H1 (cell line): ENCODE measurements around the gene RPL3. TPM values are rescaled to one million over a fixed set of nuclear protein-coding genes. Genes with fewer than 3 reads are reported as not detected.

Experiments
- CTCF ChIA-PET: fragments of 300-600 bp; sonication (Branson Sonifier 250); formaldehyde crosslinking; loops from one replicate; lab custom pipeline; 2021; ENCODE audit not compliant: partially characterized antibody; lab: Charles Lee
- POLR2A ChIA-PET: fragments of 300-600 bp; sonication (Branson Sonifier 250); formaldehyde crosslinking; loops from one replicate; lab custom pipeline; 2021; ENCODE audit warnings: inconsistent platforms; ENCODE audit not compliant: partially characterized antibody; lab: Charles Lee
- DNase-seq, 2 experiments: peaks; one replicate each; pipeline versions ENCODE4 v3.0.0 to v3.0.0-alpha.2; 2010 to 2022; ENCODE audit warnings: low spot score in 2 of 2, low read depth in 1 of 2, mixed read lengths in 1 of 2
- FAIRE-seq: peaks from 2 replicates; lab custom pipeline; 2011; peaks lifted over from hg19 to GRCh38; lab: Jason Lieb, UNC
- H2AFZ ChIP-seq: 2 replicates; pipeline ENCODE4 v1.8.1; 2012; ENCODE audit warnings: low read length, inconsistent platforms
- H2AK5ac ChIP-seq: 2 replicates; pipeline ENCODE4 v1.6.1; 2013; ENCODE audit warnings: low read depth, low read length
- H2BK120ac ChIP-seq: replicated peaks from 2 replicates; pipeline ENCODE3; 2013; ENCODE audit warnings: low read depth, low read length, inconsistent platforms
- H2BK12ac ChIP-seq: 2 replicates; pipeline ENCODE4 v1.6.1; 2013; ENCODE audit warnings: low read depth, low read length
- H2BK15ac ChIP-seq: 2 replicates; pipeline ENCODE4 v1.6.1; 2013; ENCODE audit warnings: low read length
- H2BK20ac ChIP-seq: 2 replicates; pipeline ENCODE4 v1.6.1; 2013; ENCODE audit warnings: low read length
- H2BK5ac ChIP-seq: 2 replicates; pipeline ENCODE4 v1.6.1; 2013; ENCODE audit warnings: low read depth, low read length
- H3K14ac ChIP-seq: 2 replicates; pipeline ENCODE4 v1.6.1; 2013; ENCODE audit warnings: inconsistent platforms; ENCODE audit not compliant: insufficient read length
- H3K18ac ChIP-seq: 2 replicates; pipeline ENCODE4 v1.6.1; 2013; ENCODE audit warnings: low read length; ENCODE audit errors: extremely low read depth
- H3K23ac ChIP-seq: 2 replicates; pipeline ENCODE4 v1.6.1; 2013; ENCODE audit warnings: inconsistent platforms; ENCODE audit not compliant: insufficient read length
- H3K23me2 ChIP-seq: 2 replicates; pipeline ENCODE4 v1.6.1; 2013; ENCODE audit warnings: low read depth, low read length
- H3K27ac ChIP-seq: 2 replicates; pipeline ENCODE4 v1.6.1; 2011; ENCODE audit warnings: low read depth, low read length, inconsistent platforms
- H3K27me3 ChIP-seq, 4 experiments: replicated peaks in 1 of 4; 1 replicate in 1 of 4; 2 replicates in 3 of 4; pipeline versions ENCODE4 v1.6.1 to v1.8.1; 2011 to 2013; ENCODE audit warnings: low read length in 3 of 4, mild to moderate bottlenecking in 3 of 4, inconsistent platforms in 2 of 4, mixed read lengths in 2 of 4, moderate library complexity in 1 of 4; ENCODE audit not compliant: control insufficient read depth in 3 of 4, insufficient read depth in 3 of 4; ENCODE audit errors: extremely low read depth in 1 of 4
- H3K36me3 ChIP-seq, 4 experiments: 2 replicates each; pipeline versions ENCODE4 v1.6.1 to v1.8.1; 2011 to 2013; ENCODE audit warnings: mild to moderate bottlenecking in 4 of 4, low read length in 3 of 4, moderate library complexity in 2 of 4, control low read depth in 1 of 4, inconsistent platforms in 1 of 4; ENCODE audit not compliant: insufficient read depth in 4 of 4, control insufficient read depth in 2 of 4
- H3K4ac ChIP-seq: replicated peaks from 2 replicates; pipeline ENCODE3; 2013; ENCODE audit warnings: low read length, low read depth, mixed read lengths, inconsistent platforms; ENCODE audit not compliant: insufficient read length
- H3K4me1 ChIP-seq, 4 experiments: replicated peaks in 1 of 4; 1 replicate in 1 of 4; 2 replicates in 3 of 4; pipeline versions ENCODE4 v1.6.1 to v1.8.1; 2011 to 2013; ENCODE audit warnings: low read length in 3 of 4, inconsistent platforms in 2 of 4, mixed read lengths in 1 of 4; ENCODE audit not compliant: insufficient read depth in 4 of 4, control insufficient read depth in 3 of 4
- H3K4me2 ChIP-seq, 2 experiments: 2 replicates each; pipeline versions ENCODE4 v1.6.1 to v1.8.1; 2011 to 2013; ENCODE audit warnings: low read depth in 2 of 2, low read length in 2 of 2, control low read depth in 1 of 2, inconsistent platforms in 1 of 2, mild to moderate bottlenecking in 1 of 2; ENCODE audit not compliant: insufficient read depth in 1 of 2
- H3K4me3 ChIP-seq, 4 experiments: fragments of 200-600, 300-600 bp in 1 of 4; sonication (generic), shearing (Covaris generic), sonication (Bioruptor Twin) in 1 of 4; 2 replicates each; pipeline versions ENCODE4 v1.5.1 to v1.8.1; 2011 to 2016; ENCODE audit warnings: low read length in 4 of 4, low read depth in 3 of 4, control low read depth in 2 of 4, inconsistent platforms in 2 of 4, mild to moderate bottlenecking in 2 of 4, mixed read lengths in 1 of 4, moderate library complexity in 1 of 4; ENCODE audit not compliant: insufficient read depth in 2 of 4; ENCODE audit errors: extremely low read depth in 1 of 4
- H3K56ac ChIP-seq: replicated peaks from 2 replicates; pipeline ENCODE3; 2013; ENCODE audit warnings: low read depth, mild to moderate bottlenecking, mixed read lengths, low read length, inconsistent platforms; ENCODE audit not compliant: insufficient read length
- H3K79me1 ChIP-seq: 2 replicates; pipeline ENCODE4 v1.6.1; 2013; ENCODE audit warnings: low read depth, low read length, control low read depth
- H3K79me2 ChIP-seq, 2 experiments: 2 replicates each; pipeline versions ENCODE4 v1.6.1 to v1.8.1; 2012 to 2013; ENCODE audit warnings: low read length in 2 of 2, mild to moderate bottlenecking in 2 of 2, inconsistent platforms in 1 of 2; ENCODE audit not compliant: insufficient read depth in 2 of 2, control insufficient read depth in 1 of 2
- H3K9ac ChIP-seq, 4 experiments: replicated peaks in 1 of 4; 1 replicate in 1 of 4; 2 replicates in 3 of 4; pipeline versions ENCODE4 v1.6.1 to v1.8.1; 2011 to 2013; ENCODE audit warnings: low read depth in 3 of 4, low read length in 3 of 4, control low read depth in 2 of 4, mild to moderate bottlenecking in 2 of 4, moderate library complexity in 2 of 4, inconsistent platforms in 1 of 4; ENCODE audit errors: extremely low read depth in 1 of 4
- H3K9me3 ChIP-seq, 2 experiments: 2 replicates each; pipeline versions ENCODE4 v1.6.1 to v1.8.1; 2012 to 2013; ENCODE audit warnings: mild to moderate bottlenecking in 2 of 2, moderate library complexity in 2 of 2, control low read depth in 1 of 2, inconsistent platforms in 1 of 2, low read depth in 1 of 2, low read length in 1 of 2, mixed read lengths in 1 of 2; ENCODE audit not compliant: insufficient read depth in 2 of 2
- H4K20me1 ChIP-seq, 2 experiments: replicated peaks in 1 of 2; 2 replicates each; pipeline versions ENCODE3 to v1.8.1; 2011 to 2013; ENCODE audit warnings: inconsistent platforms in 2 of 2, low read length in 2 of 2, mild to moderate bottlenecking in 1 of 2; ENCODE audit not compliant: insufficient read depth in 2 of 2, control insufficient read depth in 1 of 2
- H4K5ac ChIP-seq: 2 replicates; pipeline ENCODE4 v1.6.1; 2013; ENCODE audit warnings: low read length, low read depth, mixed read lengths, inconsistent platforms; ENCODE audit not compliant: insufficient read length
- H4K8ac ChIP-seq: 2 replicates; pipeline ENCODE4 v1.8.0; 2013; ENCODE audit warnings: mild to moderate bottlenecking, moderate library complexity, low read length, inconsistent platforms; ENCODE audit not compliant: insufficient read depth; ENCODE audit errors: extremely low read depth
- H4K91ac ChIP-seq: replicated peaks from 2 replicates; pipeline ENCODE3; 2013; ENCODE audit warnings: low read length, mixed read lengths, inconsistent platforms; ENCODE audit not compliant: insufficient read length
- HDAC2 ChIP-seq, 2 experiments: fragments of 300-600 bp in 1 of 2; sonication (generic) in 1 of 2; IDR thresholded peaks; 2 replicates each; pipeline ENCODE4 v1.6.1; 2011 to 2012; ENCODE audit warnings: low read depth in 2 of 2, low read length in 2 of 2, mild to moderate bottlenecking in 2 of 2, moderate library complexity in 2 of 2, borderline replicate concordance in 1 of 2, inconsistent platforms in 1 of 2
- JUND ChIP-seq: IDR thresholded peaks from 2 replicates; pipeline ENCODE4 v1.6.1; 2011; ENCODE audit warnings: mild to moderate bottlenecking, improper control_type of control experiment, low read length
- KDM1A ChIP-seq: fragments of 200-600, 300-600 bp; sonication (generic); IDR thresholded peaks from 2 replicates; pipeline ENCODE4 v1.7.1; 2016; ENCODE audit warnings: mild to moderate bottlenecking, low read length, borderline replicate concordance
- MAFK ChIP-seq: IDR thresholded peaks from 2 replicates; pipeline ENCODE4 v1.6.1; 2012; ENCODE audit warnings: low read depth, mild to moderate bottlenecking, improper control_type of control experiment, low read length
- SP1 ChIP-seq: IDR thresholded peaks from 2 replicates; pipeline ENCODE4 v1.6.1; 2011; ENCODE audit warnings: low read depth, low read length
- WGBS, 2 experiments: shearing (Covaris generic) in 1 of 2; methylation state at CpG; one replicate each; pipeline versions ENCODE4 v1.1.6 to v1.1.7; 2013 to 2015; ENCODE audit warnings: low lambda C conversion rate in 2 of 2, mixed read lengths in 2 of 2, inconsistent platforms in 1 of 2, low coverage in 1 of 2, missing lambda C conversion rate in 1 of 2; ENCODE audit not compliant: insufficient replicate concordance in 2 of 2, insufficient coverage in 1 of 2, insufficient read length in 1 of 2; ENCODE audit errors: extremely low coverage in 1 of 2, missing lambda C conversion rate in 1 of 2; 5-methylcytosine and 5-hydroxymethylcytosine counted together
- polyA plus RNA-seq, 7 experiments: library from polyadenylated mRNA; depleted of rRNA in 3 of 7; stranded (reverse) in 5 of 7; unstranded in 2 of 7; fragments of >200 nt in 5 of 7; fragments of 200-250 nt in 2 of 7; gene quantifications; 1 replicate in 5 of 7; 2 replicates in 1 of 7; 4 replicates in 1 of 7; pipeline versions ENCODE4 v1.2.1 to v1.2.3, GENCODE V29; 2011 to 2013; ENCODE audit warnings: missing spikeins in 2 of 7, mixed read lengths in 2 of 7
- total RNA-seq: library from RNA; stranded (reverse); fragmentation: NEBNext Ultra II Directional; extraction: Animal tissue kit (Norgen Biotek cat#: 25700); gene quantifications from 2 replicates; pipeline ENCODE4 v1.2.1, GENCODE V29; 2021
- TF ChIP-seq, protein P1 (sequence below): IDR thresholded peaks from 2 replicates; pipeline ENCODE4 v1.6.1; 2012; ENCODE audit warnings: inconsistent platforms
- TF ChIP-seq, protein P2 (sequence below): IDR thresholded peaks from 2 replicates; pipeline ENCODE4 v1.6.1; 2011; ENCODE audit warnings: low read length, improper control_type of control experiment
- TF ChIP-seq, protein P3 (sequence below), 3 experiments: IDR thresholded peaks; 1 replicate in 2 of 3; 2 replicates in 1 of 3; pipeline versions ENCODE4 v1.5.1 to v1.6.1; 2011; ENCODE audit warnings: low read length in 3 of 3, mild to moderate bottlenecking in 3 of 3, inconsistent platforms in 2 of 3, low read depth in 1 of 3, moderate library complexity in 1 of 3; ENCODE audit not compliant: insufficient read depth in 1 of 3; ENCODE audit errors: control extremely low read depth in 1 of 3

The RPL3 gene
- total and polyA plus RNA-seq, 2 of the 8 experiments (the other 6 are each of a cell fraction or from before 2014, with no cell fraction given): 2,865 to 5,466 TPM

DNA sequence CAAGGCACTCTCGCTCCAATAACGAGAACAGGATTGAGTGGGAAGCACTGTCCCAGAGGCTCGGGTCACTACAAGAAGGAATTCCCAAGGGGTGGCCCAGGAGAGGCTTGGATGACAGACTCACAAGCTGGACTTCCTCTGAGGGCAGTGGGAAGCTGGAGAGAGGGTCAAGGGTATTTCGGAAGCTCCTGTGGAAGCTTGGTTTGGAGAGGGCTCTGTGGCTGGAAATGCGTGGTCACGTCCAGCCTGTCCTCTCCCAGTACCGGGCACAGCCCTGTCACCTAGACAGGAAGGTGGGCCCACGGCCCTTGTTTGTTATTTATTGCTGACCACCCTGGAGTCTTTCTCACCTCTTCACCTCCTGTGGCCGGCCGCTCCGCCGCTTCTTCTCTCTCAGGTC lies 35.7 kb upstream of the RPL3 start:
- H3K23ac ChIP-seq: no peak overlapping the region
- peak overlapping the region; percentile 40; the same call in 1 of the 2 replicates for H2AK5ac ChIP-seq
- H2BK120ac ChIP-seq: no peak overlapping the region
- H2BK12ac ChIP-seq: no peak overlapping the region
- H3K27me3 ChIP-seq: peaks cover 0 to 4% (median 2%) of the 10 kb centered on the region in 4 experiments; a peak in 2 of 7 replicates
- peaks cover 7% of the 10 kb centered on the region for H3K79me1 ChIP-seq
- H3K4ac ChIP-seq: no peak overlapping the region
- H4K91ac ChIP-seq: no peak overlapping the region
- no peak for DNase-seq
- H3K4me2 ChIP-seq: no peak overlapping the region
- no peak overlapping the region for H3K4me3 ChIP-seq
- no peak overlapping the region for H3K56ac ChIP-seq
- no peak overlapping the region for H2BK15ac ChIP-seq
- H3K4me1 ChIP-seq: peaks cover 5 to 26% (median 17%) of the 10 kb centered on the region in 4 experiments
- no peak overlapping the region for H3K27ac ChIP-seq
- H2BK5ac ChIP-seq: no peak overlapping the region
- H3K79me2 ChIP-seq: peaks cover 0 to 6% of the 10 kb centered on the region in 2 experiments; a peak in 1 of 4 replicates
- H3K14ac ChIP-seq: no peak overlapping the region
- peaks cover 0 to 8% of the 10 kb centered on the region in 2 experiments for H4K20me1 ChIP-seq
- H4K5ac ChIP-seq: no peak overlapping the region
- no peak overlapping the region; the same call in 1 of the 2 replicates for H4K8ac ChIP-seq
- peaks cover 8% of the 10 kb centered on the region for H3K23me2 ChIP-seq
- no peak overlapping the region for H3K9ac ChIP-seq
- 90% methylated on average over 12 of the region's 12 CpGs; no CpG with 5 or more reads in 1 of the 2 experiments for WGBS, 2 experiments
- peaks cover 0 to 5% (median 0%) of the 10 kb centered on the region in 4 experiments; a peak in 1 of 8 replicates for H3K36me3 ChIP-seq
- ChIA-PET CTCF (interaction anchor here (1.0 to 4.2 kb wide), 5 partner anchors 12 to 75 kb away, joined by 3 to 27 read pairs (median 5); partner anchors contain the start of gene RPL3), POLR2A (interaction anchor here (0.6 to 22.5 kb wide), 3 partner anchors 40 to 521 kb away, joined by 3 to 413 read pairs (median 3); partner anchors contain the start of gene RPL3)
- H2BK20ac ChIP-seq: no peak overlapping the region
- no peak overlapping the region for H2AFZ ChIP-seq
- no peak overlapping the region; the same call in none of the 2 replicates for H3K18ac ChIP-seq
- no peak for FAIRE-seq
- no peaks in the 10 kb centered on the region for H3K9me3 ChIP-seq
- TF ChIP-seq, protein P1, sequence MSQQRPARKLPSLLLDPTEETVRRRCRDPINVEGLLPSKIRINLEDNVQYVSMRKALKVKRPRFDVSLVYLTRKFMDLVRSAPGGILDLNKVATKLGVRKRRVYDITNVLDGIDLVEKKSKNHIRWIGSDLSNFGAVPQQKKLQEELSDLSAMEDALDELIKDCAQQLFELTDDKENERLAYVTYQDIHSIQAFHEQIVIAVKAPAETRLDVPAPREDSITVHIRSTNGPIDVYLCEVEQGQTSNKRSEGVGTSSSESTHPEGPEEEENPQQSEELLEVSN: no peak
- no peak for TF ChIP-seq KDM1A
- TF ChIP-seq MAFK: no peak
- TF ChIP-seq JUND: no peak
- TF ChIP-seq, protein P2, sequence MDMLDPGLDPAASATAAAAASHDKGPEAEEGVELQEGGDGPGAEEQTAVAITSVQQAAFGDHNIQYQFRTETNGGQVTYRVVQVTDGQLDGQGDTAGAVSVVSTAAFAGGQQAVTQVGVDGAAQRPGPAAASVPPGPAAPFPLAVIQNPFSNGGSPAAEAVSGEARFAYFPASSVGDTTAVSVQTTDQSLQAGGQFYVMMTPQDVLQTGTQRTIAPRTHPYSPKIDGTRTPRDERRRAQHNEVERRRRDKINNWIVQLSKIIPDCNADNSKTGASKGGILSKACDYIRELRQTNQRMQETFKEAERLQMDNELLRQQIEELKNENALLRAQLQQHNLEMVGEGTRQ: no peak
- TF ChIP-seq HDAC2 (IDR thresholded peaks at IDR 0.05; ENCODE audit: borderline replicate concordance in 1 of 2, low read depth in 2 of 2, low read length in 2 of 2): no peak
- TF ChIP-seq, protein P3, sequence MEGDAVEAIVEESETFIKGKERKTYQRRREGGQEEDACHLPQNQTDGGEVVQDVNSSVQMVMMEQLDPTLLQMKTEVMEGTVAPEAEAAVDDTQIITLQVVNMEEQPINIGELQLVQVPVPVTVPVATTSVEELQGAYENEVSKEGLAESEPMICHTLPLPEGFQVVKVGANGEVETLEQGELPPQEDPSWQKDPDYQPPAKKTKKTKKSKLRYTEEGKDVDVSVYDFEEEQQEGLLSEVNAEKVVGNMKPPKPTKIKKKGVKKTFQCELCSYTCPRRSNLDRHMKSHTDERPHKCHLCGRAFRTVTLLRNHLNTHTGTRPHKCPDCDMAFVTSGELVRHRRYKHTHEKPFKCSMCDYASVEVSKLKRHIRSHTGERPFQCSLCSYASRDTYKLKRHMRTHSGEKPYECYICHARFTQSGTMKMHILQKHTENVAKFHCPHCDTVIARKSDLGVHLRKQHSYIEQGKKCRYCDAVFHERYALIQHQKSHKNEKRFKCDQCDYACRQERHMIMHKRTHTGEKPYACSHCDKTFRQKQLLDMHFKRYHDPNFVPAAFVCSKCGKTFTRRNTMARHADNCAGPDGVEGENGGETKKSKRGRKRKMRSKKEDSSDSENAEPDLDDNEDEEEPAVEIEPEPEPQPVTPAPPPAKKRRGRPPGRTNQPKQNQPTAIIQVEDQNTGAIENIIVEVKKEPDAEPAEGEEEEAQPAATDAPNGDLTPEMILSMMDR (IDR thresholded peaks at IDR 0.05; ENCODE audit: control extremely low read depth in 1 of 3, insufficient read depth in 1 of 3, low read depth in 1 of 3, low read length in 3 of 3): no peak
- TF ChIP-seq SP1: no peak
